GM21717 (cell line): ENCODE results near the gene OMG.
"Not testable (repeated sequence)": the region's sequence is repeated elsewhere in the genome, so short reads cannot be mapped to it uniquely, and the experiment has no call there.

Experiments
- ATAC-seq: cut with Tn5 transposase; IDR thresholded peaks from one replicate; pipeline ENCODE4 v1.9.1; 2021; ENCODE audit warnings: mild to moderate bottlenecking, moderate library complexity; ENCODE audit not compliant: unreplicated experiment

The OMG gene

GRCh38 chr17:31297090-31297489 lies at the start of gene OMG:
Gene OMG (minus strand): TSS chr17:31297239. CDS start chr17:31296331, 908 bp downstream.
- ATAC-seq: no peak

- ATAC-seq: not testable (repeated sequence)
Observed at GRCh38 chr17:31345191-31345747, 48.2 kb upstream of the OMG start.

- no peak for ATAC-seq
Observed at GRCh38 chr17:31339906-31340661, 43.0 kb upstream of the OMG start.

GRCh38 chr17:31329221-31329620 lies 32.2 kb upstream of the OMG start:
- ATAC-seq: no peak

- no peak for ATAC-seq
Observed at GRCh38 chr17:31328160-31328535, 31.1 kb upstream of the OMG start.

- ATAC-seq: no peak
Observed at GRCh38 chr17:31327534-31328159, 30.6 kb upstream of the OMG start.

- ATAC-seq: no peak
Observed at GRCh38 chr17:31323551-31323950, 26.5 kb upstream of the OMG start.

GRCh38 chr17:31321966-31322365 lies 24.9 kb upstream of the OMG start:
- no peak for ATAC-seq

- no peak for ATAC-seq
Observed at GRCh38 chr17:31321481-31321880, 24.4 kb upstream of the OMG start, which contains the start of gene EVI2A. Gene EVI2A (minus strand): TSS chr17:31321622. CDS start chr17:31319013, 2,609 bp downstream.

- no peak for ATAC-seq
Observed at GRCh38 chr17:31320791-31321190, 23.8 kb upstream of the OMG start.

- ATAC-seq: no peak
Observed at GRCh38 chr17:31320241-31320640, 23.2 kb upstream of the OMG start.

GRCh38 chr17:31318851-31319661 lies 22.0 kb upstream of the OMG start:
- ATAC-seq: no peak

GRCh38 chr17:31318298-31318801 lies 21.3 kb upstream of the OMG start:
- no peak for ATAC-seq

- no peak for ATAC-seq
Observed at GRCh38 chr17:31314782-31315100, 17.7 kb upstream of the OMG start.

- ATAC-seq: no peak
Observed at GRCh38 chr17:31313982-31314781, 17.1 kb upstream of the OMG start, which contains the start of gene EVI2B. Gene EVI2B (minus strand): TSS chr17:31314054. CDS start chr17:31305609, 8,445 bp downstream.

GRCh38 chr17:31312223-31312622 lies 15.2 kb upstream of the OMG start:
- ATAC-seq: not testable (repeated sequence)

GRCh38 chr17:31311526-31311925 lies 14.5 kb upstream of the OMG start:
- no peak for ATAC-seq

GRCh38 chr17:31310886-31311285 lies 13.8 kb upstream of the OMG start:
- ATAC-seq: no peak

GRCh38 chr17:31310260-31310659 lies 13.2 kb upstream of the OMG start:
- no peak for ATAC-seq

- no peak for ATAC-seq
Observed at GRCh38 chr17:31309556-31309955, 12.5 kb upstream of the OMG start.
